Stomach (tissue), 4 donors: ENCODE data around the gene MICAL2.

Experiments
- EP300 ChIP-seq: sonication (generic); formaldehyde crosslinking; IDR thresholded peaks from one replicate; pipeline ENCODE4 v1.6.1; 2017; ENCODE audit warnings: antibody characterized with exemption
- POLR2A ChIP-seq, 4 donors: fragments of 450-650 bp; IDR thresholded peaks; one replicate each; pipeline ENCODE4 v1.6.1; 2016; ENCODE audit warnings: antibody characterized with exemption in 4 of 4, control low read depth in 2 of 4, mild to moderate bottlenecking in 1 of 4, moderate library complexity in 1 of 4
- POLR2AphosphoS5 ChIP-seq, 3 donors: sonication (generic); formaldehyde crosslinking; IDR thresholded peaks; one replicate each; pipeline ENCODE4 v1.6.1; 2016; ENCODE audit warnings: antibody characterized with exemption in 3 of 3
- TF ChIP-seq, protein P1 (sequence below), 7 experiments: fragments of 450-650 bp in 4 of 7; fragments of 200-600 bp in 3 of 7; sonication (generic) in 3 of 7; IDR thresholded peaks; one replicate each; pipeline ENCODE4 v1.5.1; 2016 to 2019; ENCODE audit warnings: antibody characterized with exemption in 7 of 7, control low read depth in 2 of 7, mild to moderate bottlenecking in 1 of 7

DNA sequence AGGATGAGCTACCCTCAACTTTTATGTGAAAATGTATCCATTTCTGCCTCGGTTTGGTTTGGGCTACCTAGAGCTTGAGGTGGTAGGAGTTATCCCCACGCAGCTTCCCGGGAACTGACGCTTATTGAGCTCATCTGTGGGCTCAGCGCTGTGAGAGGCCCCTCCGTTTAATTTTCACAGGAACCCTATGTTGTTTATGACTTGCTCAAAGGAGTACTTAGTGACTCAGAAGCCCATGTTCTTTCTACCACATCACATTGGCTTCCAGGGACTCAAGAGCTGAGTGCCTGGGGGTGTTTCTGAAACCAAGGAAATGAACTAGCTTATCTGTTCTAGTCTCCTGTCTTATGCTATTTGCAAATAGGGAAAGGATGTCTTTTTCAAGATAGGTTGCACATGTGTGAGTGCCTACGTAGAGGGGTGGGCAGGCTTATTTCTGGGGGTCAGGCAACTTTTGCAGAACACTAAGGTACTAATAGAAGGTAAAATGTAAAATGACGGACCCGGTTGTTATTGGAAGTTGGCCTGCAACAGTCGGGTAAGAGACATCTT is 40.5 kb downstream of the MICAL2 start:
- TF ChIP-seq, protein P1, sequence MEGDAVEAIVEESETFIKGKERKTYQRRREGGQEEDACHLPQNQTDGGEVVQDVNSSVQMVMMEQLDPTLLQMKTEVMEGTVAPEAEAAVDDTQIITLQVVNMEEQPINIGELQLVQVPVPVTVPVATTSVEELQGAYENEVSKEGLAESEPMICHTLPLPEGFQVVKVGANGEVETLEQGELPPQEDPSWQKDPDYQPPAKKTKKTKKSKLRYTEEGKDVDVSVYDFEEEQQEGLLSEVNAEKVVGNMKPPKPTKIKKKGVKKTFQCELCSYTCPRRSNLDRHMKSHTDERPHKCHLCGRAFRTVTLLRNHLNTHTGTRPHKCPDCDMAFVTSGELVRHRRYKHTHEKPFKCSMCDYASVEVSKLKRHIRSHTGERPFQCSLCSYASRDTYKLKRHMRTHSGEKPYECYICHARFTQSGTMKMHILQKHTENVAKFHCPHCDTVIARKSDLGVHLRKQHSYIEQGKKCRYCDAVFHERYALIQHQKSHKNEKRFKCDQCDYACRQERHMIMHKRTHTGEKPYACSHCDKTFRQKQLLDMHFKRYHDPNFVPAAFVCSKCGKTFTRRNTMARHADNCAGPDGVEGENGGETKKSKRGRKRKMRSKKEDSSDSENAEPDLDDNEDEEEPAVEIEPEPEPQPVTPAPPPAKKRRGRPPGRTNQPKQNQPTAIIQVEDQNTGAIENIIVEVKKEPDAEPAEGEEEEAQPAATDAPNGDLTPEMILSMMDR (IDR thresholded peaks at IDR 0.05): no peak
- TF ChIP-seq POLR2A (IDR thresholded peaks at IDR 0.05): no peak
- no peak for TF ChIP-seq POLR2AphosphoS5 (IDR thresholded peaks at IDR 0.05)
- no peak for TF ChIP-seq EP300
